T-helper 9 cell (primary cell): ENCODE data around the gene RLIM.
"Not testable (repeated sequence)": the region's sequence is repeated elsewhere in the genome, so short reads cannot be mapped to it uniquely, and the experiment has no call there.

Experiments
- DNase-seq: peaks from one replicate; pipeline ENCODE4 v3.0.0-alpha.2; 2020
- total RNA-seq, 2 donors: gene quantifications; one replicate each; lab custom pipeline; 2026; lab: John Stamatoyannopoulos, UW

RLIM gene, protein sequence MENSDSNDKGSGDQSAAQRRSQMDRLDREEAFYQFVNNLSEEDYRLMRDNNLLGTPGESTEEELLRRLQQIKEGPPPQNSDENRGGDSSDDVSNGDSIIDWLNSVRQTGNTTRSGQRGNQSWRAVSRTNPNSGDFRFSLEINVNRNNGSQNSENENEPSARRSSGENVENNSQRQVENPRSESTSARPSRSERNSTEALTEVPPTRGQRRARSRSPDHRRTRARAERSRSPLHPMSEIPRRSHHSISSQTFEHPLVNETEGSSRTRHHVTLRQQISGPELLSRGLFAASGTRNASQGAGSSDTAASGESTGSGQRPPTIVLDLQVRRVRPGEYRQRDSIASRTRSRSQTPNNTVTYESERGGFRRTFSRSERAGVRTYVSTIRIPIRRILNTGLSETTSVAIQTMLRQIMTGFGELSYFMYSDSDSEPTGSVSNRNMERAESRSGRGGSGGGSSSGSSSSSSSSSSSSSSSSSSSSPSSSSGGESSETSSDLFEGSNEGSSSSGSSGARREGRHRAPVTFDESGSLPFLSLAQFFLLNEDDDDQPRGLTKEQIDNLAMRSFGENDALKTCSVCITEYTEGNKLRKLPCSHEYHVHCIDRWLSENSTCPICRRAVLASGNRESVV
- 180 to 305 reads per million in 2 donors for total RNA-seq

- DNase-seq: peak; percentile 80
These were observed at the start of gene RLIM for GRCh38 chrX:74614093-74614909. Gene RLIM, minus strand, starts transcription at chrX:74614624. Its CDS starts 18,647 bp downstream, at chrX:74595977.

DNA sequence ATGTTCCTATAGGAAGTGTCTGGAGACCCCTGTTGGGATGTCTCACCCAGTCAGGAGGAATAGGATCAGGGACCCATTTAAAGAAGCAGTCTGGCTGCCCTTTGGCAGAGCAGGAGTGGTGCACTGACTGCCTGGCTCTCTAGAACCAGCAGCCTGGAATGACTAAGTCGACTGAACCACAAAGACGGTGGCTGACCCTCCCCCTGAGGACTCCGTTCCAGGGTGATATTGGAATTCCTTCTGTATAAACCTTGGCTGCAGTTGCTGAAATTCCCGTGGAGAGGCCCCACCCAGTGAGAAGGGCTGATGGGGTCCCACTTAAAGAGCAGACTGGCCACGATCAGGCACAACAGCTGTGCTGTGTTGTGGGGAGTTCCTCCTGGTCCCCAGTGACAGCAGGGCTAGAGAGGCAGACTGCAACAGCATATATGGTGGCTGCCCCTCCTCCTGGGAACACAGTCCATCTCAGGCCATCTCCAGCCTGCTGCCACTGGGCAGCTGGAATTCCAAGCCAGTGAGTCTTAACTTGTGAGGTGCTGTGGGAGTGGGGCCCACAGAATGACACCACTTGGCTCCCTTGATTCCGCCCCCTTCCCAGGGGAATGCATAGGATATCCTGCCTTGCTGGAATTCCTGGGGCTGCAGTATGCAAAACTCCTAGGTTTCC is 41.8 kb upstream of the RLIM start:
- no peak for DNase-seq

GRCh38 chrX:74654953-74655352 is 40.5 kb upstream of the RLIM start:
- not testable (repeated sequence) for DNase-seq

DNA sequence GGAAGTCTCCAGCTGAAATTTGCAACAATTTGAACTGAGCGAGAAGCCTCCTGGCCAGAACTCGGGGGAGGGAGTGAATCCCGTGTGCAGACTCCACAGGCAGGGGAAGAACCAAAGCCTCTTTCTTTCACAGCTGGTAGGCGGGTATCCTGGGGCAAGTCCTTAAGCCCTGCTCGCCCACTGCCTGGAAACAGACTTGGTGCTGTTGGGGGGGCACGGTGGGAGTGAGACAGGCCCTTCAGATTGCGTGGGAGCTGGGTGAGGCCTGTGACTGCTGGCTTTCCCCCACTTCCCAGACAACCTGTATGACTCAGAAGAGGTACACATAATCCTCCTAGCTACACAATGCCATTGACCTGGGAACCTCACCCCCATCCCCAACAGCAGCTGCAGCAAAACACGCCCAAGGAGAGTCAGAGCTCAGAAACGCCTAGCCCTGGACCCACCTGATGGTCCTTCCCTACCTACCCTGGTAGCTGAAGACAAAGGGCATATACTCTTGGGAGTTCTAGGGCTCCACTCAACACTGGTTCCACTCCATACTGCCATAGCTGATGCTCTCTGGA is 22.4 kb upstream of the RLIM start:
- DNase-seq: no peak

DNA sequence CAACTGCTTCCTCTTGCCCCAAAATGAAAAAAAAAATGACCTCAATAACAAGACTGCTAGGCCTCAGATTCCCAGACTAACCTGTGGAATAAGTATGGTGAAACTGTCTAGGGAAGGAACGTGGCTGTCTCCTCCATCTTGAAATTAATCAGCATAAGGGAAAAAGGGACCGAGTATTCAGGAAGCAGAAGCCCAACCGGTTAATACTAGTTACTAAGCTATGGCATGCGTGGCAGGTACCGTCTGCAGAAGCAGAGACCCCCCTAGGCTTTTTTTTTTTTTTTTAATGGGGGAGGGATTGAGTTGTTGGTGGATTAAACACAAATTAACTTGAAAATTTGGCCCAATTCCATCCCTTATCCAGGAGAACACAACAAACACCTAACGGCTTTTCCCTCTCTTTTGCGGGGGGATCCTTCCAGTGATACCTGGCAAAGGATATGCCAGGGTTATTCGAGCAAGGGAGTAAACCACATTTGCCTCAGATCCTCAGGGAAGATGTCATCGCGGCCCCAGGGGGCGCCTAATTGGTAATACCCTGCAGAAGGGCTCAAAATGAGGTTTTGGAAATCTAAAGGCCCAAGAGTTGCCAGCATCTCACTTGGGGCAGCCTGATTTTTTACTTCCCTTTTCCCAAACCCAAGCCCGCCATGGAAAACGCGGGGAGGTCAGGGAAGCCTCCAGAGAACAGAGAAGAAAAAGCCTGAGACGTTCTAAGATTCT is 893 bp downstream of the RLIM start:
- no peak for DNase-seq

DNA sequence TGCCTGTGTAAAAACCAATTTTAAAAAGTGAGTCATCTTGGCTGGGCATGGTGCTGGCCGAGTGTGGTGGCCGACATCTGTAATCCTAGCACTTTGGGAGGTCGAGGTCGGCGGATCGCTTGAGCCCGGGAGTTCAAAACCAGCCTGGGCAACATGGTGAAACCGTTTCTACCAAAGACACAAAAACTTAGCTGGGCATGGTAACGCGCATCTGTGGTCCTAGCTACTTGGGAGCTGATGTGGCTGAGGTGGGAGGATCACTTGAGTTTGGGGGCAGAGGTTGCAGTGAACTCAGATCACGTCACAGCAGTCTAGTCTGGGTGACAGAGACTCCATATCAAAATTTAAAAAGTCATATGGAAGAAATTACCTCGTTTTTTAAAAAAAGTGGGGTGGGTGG is 7.6 kb downstream of the RLIM start:
- DNase-seq: no peak

GRCh38 chrX:74606342-74606741 is 8.1 kb downstream of the RLIM start:
- DNase-seq: no peak

DNA sequence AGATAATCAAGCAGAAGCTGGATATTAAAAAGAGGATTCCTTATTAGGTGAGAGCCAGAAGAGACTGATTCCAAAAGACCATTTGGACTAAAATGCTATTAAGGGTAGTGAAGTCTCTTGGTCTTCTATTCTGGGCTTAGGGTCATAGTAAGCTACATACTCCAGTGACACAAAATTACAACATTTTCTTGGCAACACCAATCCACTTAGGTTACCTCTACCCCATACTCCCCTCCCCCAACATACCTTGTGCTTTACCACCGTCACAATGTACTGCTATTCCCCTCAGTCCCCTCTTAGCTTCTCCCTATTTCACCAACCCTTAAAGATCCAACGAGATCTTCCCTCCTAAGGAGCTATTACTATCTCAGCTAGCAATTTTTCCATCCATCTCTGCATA is 11.4 kb downstream of the RLIM start:
- DNase-seq: no peak

- no peak for DNase-seq
These were observed 12.3 kb downstream of the RLIM start for GRCh38 chrX:74602142-74602541.

GRCh38 chrX:74593593-74593992 is 20.8 kb downstream of the RLIM start:
- DNase-seq: no peak

DNA sequence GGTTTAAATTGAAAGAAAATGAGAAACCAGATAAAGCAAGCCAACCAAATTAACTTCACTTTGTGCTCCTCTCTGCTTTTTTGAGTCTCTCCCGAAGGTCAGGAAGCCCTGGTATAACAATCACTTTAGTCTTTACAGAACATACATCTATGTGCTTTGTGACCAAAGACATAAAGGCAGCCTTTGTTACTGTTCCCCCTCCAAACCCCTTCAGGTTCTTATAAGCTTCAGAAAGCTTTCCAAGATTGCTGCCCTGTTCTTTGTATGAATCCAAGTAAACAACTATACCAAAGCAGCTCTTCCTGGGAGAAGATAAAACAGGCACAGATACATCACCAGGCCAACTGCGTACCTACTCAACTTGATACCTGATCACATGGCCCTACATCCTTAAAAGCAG is 28.7 kb downstream of the RLIM start:
- DNase-seq: no peak

GRCh38 chrX:74579597-74580198 is 34.7 kb downstream of the RLIM start:
- no peak for DNase-seq

GRCh38 chrX:74578137-74578536 is 36.3 kb downstream of the RLIM start:
- no peak for DNase-seq

DNA sequence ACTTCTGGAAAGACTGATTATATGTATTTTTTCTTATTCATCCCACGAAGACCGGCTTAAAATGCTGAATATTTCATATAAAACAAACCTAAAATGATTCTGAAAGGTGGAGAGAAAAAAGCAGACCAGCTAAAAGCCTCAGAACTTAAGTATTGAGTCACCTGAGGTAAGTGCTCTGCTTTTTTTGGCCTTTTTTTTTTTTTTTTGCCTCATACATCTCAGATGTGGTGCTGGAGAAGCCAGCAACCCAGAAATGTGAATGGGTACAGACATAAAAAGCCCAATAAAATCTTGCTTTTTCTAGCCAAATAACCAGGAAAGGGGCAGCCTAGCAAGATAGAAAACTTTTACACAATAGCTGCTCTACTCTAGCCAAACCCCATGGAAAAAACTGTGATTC is 57.0 kb downstream of the RLIM start:
- no peak for DNase-seq

DNA sequence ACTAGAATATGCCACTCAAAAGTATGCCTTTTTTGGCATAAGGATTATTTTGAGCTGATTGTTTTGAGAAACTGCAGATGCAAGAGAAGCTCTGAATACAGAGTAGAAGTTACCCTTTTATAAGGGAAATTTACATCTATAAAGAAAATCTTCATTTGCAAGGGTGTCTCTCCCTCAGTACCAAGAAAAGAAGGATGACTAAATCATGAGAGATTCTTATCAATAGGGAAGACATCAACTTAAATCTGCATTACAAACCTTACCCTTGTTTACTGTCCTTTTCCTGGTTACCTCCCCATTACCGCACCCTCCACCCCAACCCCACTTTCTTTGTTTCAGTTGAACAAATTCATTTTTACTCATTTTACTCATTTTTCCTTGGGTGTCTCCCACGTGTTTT is 62.5 kb downstream of the RLIM start:
- no peak for DNase-seq

DNA sequence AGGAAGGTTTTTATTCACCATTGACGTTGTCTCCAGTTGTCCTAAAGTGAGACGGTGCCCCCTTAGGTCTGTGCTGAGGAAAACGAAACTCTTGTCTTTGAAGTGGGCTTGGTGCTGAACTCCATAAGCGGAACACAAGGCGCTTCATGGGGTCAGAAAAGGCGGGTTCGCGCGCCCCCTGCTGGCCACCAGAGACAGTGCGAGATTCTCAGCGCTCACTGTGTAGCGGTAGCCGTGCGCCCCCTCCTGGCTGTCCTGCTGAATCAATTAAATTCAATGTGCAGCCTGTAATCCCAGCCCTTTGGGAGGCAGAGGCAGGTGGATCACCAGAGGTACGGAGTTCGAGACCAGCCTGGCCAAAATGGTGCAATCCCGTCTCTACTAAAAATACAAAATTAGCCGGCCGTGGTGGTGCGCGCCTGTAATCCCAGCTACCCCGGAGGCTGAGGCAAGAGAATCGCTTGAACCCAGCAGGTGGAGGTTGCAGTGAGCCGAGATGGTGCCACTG is 64.1 kb downstream of the RLIM start:
- DNase-seq: peak; percentile 87

DNA sequence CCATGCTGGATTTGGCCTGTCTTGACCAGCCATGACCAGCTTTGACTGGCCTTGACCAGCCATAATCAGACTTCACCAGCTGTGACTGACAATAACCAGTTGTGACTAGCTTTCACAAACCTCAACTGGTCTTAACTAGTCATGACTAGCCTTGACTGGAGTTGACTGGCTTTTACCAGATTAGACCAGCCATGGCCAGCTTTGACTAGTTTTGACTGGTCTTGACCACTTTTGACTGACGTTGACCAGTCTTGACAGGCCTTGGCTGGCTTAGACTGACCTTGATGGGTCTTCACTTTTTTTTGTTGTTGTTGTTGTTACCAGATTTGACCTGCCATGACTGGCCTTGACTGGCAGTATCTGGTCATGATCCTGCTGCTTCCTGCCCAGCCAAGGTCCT is 67.4 kb downstream of the RLIM start:
- no peak for DNase-seq

DNA sequence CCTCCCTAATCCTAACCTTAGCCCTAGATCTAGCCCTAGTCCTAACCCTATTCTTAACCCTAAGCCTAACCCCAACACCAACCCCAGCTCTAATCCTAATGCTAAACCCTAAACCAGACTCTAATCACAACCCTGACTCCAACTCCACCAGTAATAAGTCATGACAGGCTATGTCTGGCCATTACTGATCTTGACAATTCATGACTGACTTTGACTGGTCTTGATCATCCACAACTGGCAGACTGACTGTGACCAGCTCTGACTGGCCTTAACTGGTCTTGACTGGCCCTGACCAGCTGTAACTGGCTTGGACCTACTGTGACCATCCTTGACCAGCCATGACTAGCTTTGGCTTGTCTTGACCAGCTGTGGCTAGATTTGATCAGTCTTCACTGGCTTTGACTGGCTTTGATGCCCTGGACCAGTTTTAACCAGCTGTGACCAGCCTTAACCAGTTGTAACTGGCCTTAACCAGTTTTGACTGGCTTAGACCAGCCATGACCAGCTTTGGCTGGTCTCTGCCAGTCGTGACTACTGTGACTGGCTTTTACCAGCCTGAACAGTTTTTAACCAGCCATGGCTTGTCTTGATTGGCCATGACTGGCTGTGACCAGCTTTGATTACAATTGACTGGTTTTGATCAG is 68.4 kb downstream of the RLIM start:
- DNase-seq: no peak

DNA sequence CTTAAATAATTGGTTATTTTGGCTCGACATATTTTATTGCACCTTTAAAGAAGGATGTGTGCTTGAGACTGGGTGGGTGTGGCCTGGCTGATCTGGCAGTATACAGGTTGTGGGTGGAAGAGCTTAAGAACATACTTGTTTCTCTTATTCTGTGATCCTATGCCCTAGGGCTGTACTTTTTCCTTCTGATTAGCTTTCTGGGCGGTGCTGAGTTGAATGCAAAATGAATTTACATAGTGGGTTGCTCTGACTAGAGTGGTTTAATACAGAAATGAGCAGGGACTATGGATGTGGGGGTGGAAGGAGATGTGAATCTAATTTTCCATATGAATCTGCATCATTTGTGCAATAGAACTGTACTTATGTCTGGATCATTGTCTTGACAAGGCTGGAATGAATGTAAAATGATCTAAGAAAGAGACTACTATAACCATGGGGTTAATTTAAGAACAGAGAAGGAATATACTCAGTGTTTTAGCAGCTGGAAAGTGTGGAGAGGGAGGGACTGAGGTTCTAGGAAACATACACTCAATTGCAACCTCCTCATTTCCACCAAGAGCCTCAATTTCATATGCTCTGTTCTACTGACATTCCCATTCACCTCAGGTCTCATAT is 73.7 kb downstream of the RLIM start:
- DNase-seq: no peak

- no peak for DNase-seq
These were observed 77.5 kb downstream of the RLIM start for GRCh38 chrX:74536832-74537371.
